ENCODE data around the gene KIAA1328.

DNA sequence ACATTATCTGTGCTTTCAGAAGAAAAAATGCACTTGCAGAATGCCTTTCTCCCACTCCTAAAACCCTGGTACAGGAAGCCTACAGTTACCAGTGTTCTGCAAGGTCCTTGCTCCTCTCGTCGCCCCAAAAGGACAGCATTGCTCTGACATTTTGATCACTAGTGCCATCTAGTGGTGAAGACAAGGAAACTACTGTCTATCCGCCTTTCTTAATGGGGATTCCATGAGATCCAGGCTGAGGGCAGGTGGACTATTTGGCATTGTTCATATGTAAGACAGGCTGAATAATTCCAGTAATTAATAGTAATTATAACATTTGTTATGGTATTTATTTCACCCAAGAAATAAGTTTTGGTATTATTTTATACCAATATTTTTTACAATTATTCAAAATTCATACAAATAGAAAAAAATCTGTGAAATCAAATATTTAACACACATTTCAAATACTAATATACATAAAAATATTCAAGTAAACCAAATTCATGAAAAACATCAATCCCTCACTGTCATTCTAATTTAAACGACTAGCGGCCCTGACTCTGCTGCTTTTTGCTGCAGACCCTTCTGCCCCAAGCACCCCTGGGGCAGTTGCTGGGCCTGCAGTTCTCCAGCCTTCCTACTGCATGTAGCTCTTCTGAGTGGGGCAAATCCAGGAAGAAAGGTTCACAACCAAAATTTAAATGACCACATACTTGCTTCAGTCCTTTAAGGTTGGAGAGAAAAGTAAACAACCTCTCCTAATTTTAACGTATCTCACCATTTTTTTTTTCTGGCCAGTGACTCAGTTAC lies 19.1 kb upstream of the KIAA1328 start:
- TF ChIP-seq, protein P1, sequence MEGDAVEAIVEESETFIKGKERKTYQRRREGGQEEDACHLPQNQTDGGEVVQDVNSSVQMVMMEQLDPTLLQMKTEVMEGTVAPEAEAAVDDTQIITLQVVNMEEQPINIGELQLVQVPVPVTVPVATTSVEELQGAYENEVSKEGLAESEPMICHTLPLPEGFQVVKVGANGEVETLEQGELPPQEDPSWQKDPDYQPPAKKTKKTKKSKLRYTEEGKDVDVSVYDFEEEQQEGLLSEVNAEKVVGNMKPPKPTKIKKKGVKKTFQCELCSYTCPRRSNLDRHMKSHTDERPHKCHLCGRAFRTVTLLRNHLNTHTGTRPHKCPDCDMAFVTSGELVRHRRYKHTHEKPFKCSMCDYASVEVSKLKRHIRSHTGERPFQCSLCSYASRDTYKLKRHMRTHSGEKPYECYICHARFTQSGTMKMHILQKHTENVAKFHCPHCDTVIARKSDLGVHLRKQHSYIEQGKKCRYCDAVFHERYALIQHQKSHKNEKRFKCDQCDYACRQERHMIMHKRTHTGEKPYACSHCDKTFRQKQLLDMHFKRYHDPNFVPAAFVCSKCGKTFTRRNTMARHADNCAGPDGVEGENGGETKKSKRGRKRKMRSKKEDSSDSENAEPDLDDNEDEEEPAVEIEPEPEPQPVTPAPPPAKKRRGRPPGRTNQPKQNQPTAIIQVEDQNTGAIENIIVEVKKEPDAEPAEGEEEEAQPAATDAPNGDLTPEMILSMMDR (IDR thresholded peaks at IDR 0.05 in 4 of 5, conservative IDR thresholded peaks at IDR 0.05 in 1 of 5): peak; percentile 69 to 82 (median 76)
- no peak for TF ChIP-seq POLR2A (IDR thresholded peaks at IDR 0.05)
